Gastroesophageal sphincter (tissue), 3 donors: ENCODE data around the gene CDC7.

Experiments used
- CTCF ChIP-seq, 4 experiments: fragments of 200-600 bp in 2 of 4; fragments of 450-650 bp in 2 of 4; sonication (generic) in 1 of 4; IDR thresholded peaks; one replicate each; pipeline ENCODE4 v1.5.1; 2017 to 2019; ENCODE audit warnings: antibody characterized with exemption in 4 of 4, mild to moderate bottlenecking in 2 of 4, moderate library complexity in 2 of 4
- POLR2A ChIP-seq, 2 donors: fragments of 450-650 bp; IDR thresholded peaks; one replicate each; pipeline ENCODE4 v1.6.1; 2017; ENCODE audit warnings: antibody characterized with exemption in 2 of 2, mild to moderate bottlenecking in 2 of 2, moderate library complexity in 1 of 2
- POLR2AphosphoS5 ChIP-seq: sonication (generic); formaldehyde crosslinking; IDR thresholded peaks from one replicate; pipeline ENCODE4 v1.6.1; 2017; ENCODE audit warnings: antibody characterized with exemption

GRCh38 chr1:91487469-91487868, 13.2 kb upstream of the CDC7 start:
- TF ChIP-seq CTCF (IDR thresholded peaks at IDR 0.05) (no peak), POLR2A (IDR thresholded peaks at IDR 0.05) (no peak), POLR2AphosphoS5 (no peak)
